Parietal lobe (tissue), 2 donors: Measurements from ENCODE around the gene EIF2B1. TPM values are rescaled to one million over a fixed set of nuclear protein-coding genes. Genes with fewer than 3 reads are reported as not detected.

Experiments used
- small RNA-seq: library from RNA; depleted of rRNA; stranded (forward); fragments of <200 nt; gene quantifications from one replicate; pipeline ENCODE3, GENCODE V24; 2014; ENCODE audit warnings: low replicate concordance
- total RNA-seq: library from RNA; depleted of rRNA; stranded (reverse); fragments of >200 nt; gene quantifications from one replicate; pipeline ENCODE4 v1.2.3, GENCODE V29; 2014

The EIF2B1 gene
- 55.7 TPM for total RNA-seq

GRCh38 chr12:123633379-123634141 is at the start of gene EIF2B1, which contains the start of gene GTF2H3:
TSS of gene EIF2B1 (minus strand) at chr12:123633686. CDS start at chr12:123633557, 129 bp downstream.
TSS of gene GTF2H3 (plus strand) at chr12:123633829. CDS start at chr12:123633860, 31 bp downstream.

GRCh38 chr12:123670882-123671728 is 37.6 kb upstream of the EIF2B1 start, which contains the start of gene TCTN2:
TSS of gene TCTN2 (plus strand) at chr12:123671113. CDS start at chr12:123671241, 128 bp downstream.

GRCh38 chr12:123601602-123602489 is 31.6 kb downstream of the EIF2B1 start, which contains the start of gene DDX55:
TSS of gene DDX55 (plus strand) at chr12:123602099. CDS start at chr12:123602149, 50 bp downstream.

Small RNAs within 50 kb of the gene (small RNA-seq; reads per million reads assigned to genes)
- gene SNORA9B: 0.12 reads per million

Other genes with a start within 250 kb of the EIF2B1 start
- 33.5 TPM for gene KMT5A, start 249.6 kb downstream of the EIF2B1 start, total RNA-seq
- gene RILPL2, start 197.0 kb downstream of the EIF2B1 start, total RNA-seq: 0.63 TPM
- gene SNRNP35, start 175.5 kb downstream of the EIF2B1 start, total RNA-seq: 35.1 TPM
- 7.5 TPM for gene RILPL1, start 100.0 kb downstream of the EIF2B1 start, total RNA-seq
- gene TMED2, start 49.1 kb downstream of the EIF2B1 start, total RNA-seq: 129 TPM
- 39.1 TPM for gene DDX55, start 31.6 kb downstream of the EIF2B1 start, total RNA-seq
- gene GTF2H3, start 143 bp upstream of the EIF2B1 start, total RNA-seq: 31.0 TPM
- 33.5 TPM for gene TCTN2, start 37.4 kb upstream of the EIF2B1 start, total RNA-seq
- gene ATP6V0A2, start 78.7 kb upstream of the EIF2B1 start, total RNA-seq: 64.2 TPM
- 45.1 TPM for gene DNAH10, start 128.6 kb upstream of the EIF2B1 start, total RNA-seq